ENCODE measurements around the gene HS6ST1. TPM values are rescaled to one million over a fixed set of nuclear protein-coding genes. Genes with fewer than 3 reads are reported as not detected.

The HS6ST1 gene
- total and polyA plus RNA-seq, 7 donors = 12.0 to 27.4 (median 17.1) TPM

- DNase-seq = peak; percentile 67
- H3K27me3 ChIP-seq = no peaks in the 10 kb centered on the region
- WGBS, 2 donors = 62 to 76% methylated on average over 5 of the region's 5 CpGs
- peaks cover 0 to 8% (median 0%) of the 10 kb centered on the region in 4 donors for H3K36me3 ChIP-seq
- H3K9me3 ChIP-seq = no peaks in the 10 kb centered on the region
- H3K4me3 ChIP-seq = no peak overlapping the region
- TF ChIP-seq POLR2AphosphoS5 (IDR thresholded peaks at IDR 0.05) = no peak
- TF ChIP-seq CTCF (IDR thresholded peaks at IDR 0.05) = no peak
- TF ChIP-seq POLR2A (IDR thresholded peaks at IDR 0.05) = no peak
- TF ChIP-seq EP300 (IDR thresholded peaks at IDR 0.05) = no peak
- intact Hi-C loops (cut with DNase I) = no loop called here
- peak overlapping the region in 2 of 4 donors; percentile 39 to 49 for H3K27ac ChIP-seq
- H3K4me1 ChIP-seq = peaks cover 0 to 40% (median 35%) of the 10 kb centered on the region in 4 donors
Observed at GRCh38 chr2:128280901-128281321, 37.8 kb downstream of the HS6ST1 start.

GRCh38 chr2:128280158-128280871 lies 38.4 kb downstream of the HS6ST1 start:
- no peak for TF ChIP-seq POLR2AphosphoS5 (IDR thresholded peaks at IDR 0.05)
- TF ChIP-seq CTCF (IDR thresholded peaks at IDR 0.05) = no peak
- TF ChIP-seq POLR2A (IDR thresholded peaks at IDR 0.05) = no peak
- TF ChIP-seq EP300 (IDR thresholded peaks at IDR 0.05) = no peak
- Histone ChIP-seq H3K4me1 (peaks cover 0 to 40% (median 35%) of the 10 kb centered on the region in 4 donors), H3K9me3 (no peaks in the 10 kb centered on the region), H3K4me3 (no peak overlapping the region), H3K27me3 (no peaks in the 10 kb centered on the region), H3K27ac (peak overlapping the region in 3 of 4 donors; percentile 31 to 49 (median 39)), H3K36me3 (peaks cover 0 to 12% (median 0%) of the 10 kb centered on the region in 4 donors)
- intact Hi-C loops (cut with DNase I) = no loop called here
- peak; percentile 66 for DNase-seq
- WGBS, 2 donors = 51 to 89% methylated on average over 12 of the region's 12 CpGs

- Histone ChIP-seq H3K27ac (peak overlapping the region in 2 of 4 donors; percentile 31 to 49), H3K36me3 (peaks cover 0 to 17% (median 0%) of the 10 kb centered on the region in 4 donors), H3K4me3 (no peak overlapping the region), H3K9me3 (no peaks in the 10 kb centered on the region), H3K4me1 (peaks cover 0 to 40% (median 35%) of the 10 kb centered on the region in 4 donors), H3K27me3 (no peaks in the 10 kb centered on the region)
- peak; percentile 62 for DNase-seq
- TF ChIP-seq POLR2A (IDR thresholded peaks at IDR 0.05) (no peak), EP300 (IDR thresholded peaks at IDR 0.05) (no peak), CTCF (IDR thresholded peaks at IDR 0.05) (no peak), POLR2AphosphoS5 (IDR thresholded peaks at IDR 0.05) (no peak)
- intact Hi-C loops (cut with DNase I) = no loop called here
- 60 to 93% methylated on average over 11 of the region's 11 CpGs for WGBS, 2 donors
Observed at GRCh38 chr2:128279786-128280157, 38.9 kb downstream of the HS6ST1 start.

GRCh38 chr2:128279009-128279408 lies 39.7 kb downstream of the HS6ST1 start:
- H3K27ac ChIP-seq = no peak overlapping the region
- no peak for TF ChIP-seq POLR2A (IDR thresholded peaks at IDR 0.05)
- TF ChIP-seq EP300 (IDR thresholded peaks at IDR 0.05) = no peak
- no peak for TF ChIP-seq CTCF (IDR thresholded peaks at IDR 0.05)
- TF ChIP-seq POLR2AphosphoS5 (IDR thresholded peaks at IDR 0.05) = no peak
- intact Hi-C loops (cut with DNase I) = no loop called here
- H3K27me3 ChIP-seq = no peaks in the 10 kb centered on the region
- H3K36me3 ChIP-seq = peaks cover 0 to 24% (median 0%) of the 10 kb centered on the region in 4 donors
- peaks cover 0 to 40% (median 34%) of the 10 kb centered on the region in 4 donors for H3K4me1 ChIP-seq
- no peak overlapping the region for H3K4me3 ChIP-seq
- peak; percentile 24 for DNase-seq
- H3K9me3 ChIP-seq = peaks cover 0 to 3% (median 0%) of the 10 kb centered on the region in 4 donors
- WGBS, 2 donors = 89 to 91% methylated on average over 7 of the region's 7 CpGs
